K562 (cell line): ENCODE data around the gene ZNF462. TPM values are rescaled to one million over a fixed set of nuclear protein-coding genes. Genes with fewer than 3 reads are reported as not detected.

ENCODE experiments used
- ATAC-seq: fragments of 200-7000 bp; cut with Tn5 transposase; 3 replicates; pipeline ENCODE4 v1.9.1; 2020; ENCODE audit warnings: moderate library complexity
- BruUV-seq: library from RNA; stranded (reverse); fragments of 400-500 nt; replicated peaks from 2 replicates; lab custom pipeline; 2021; lab: Mats Ljungman, UMichigan
- CTCF ChIA-PET: fragments of 300-600 bp; formaldehyde crosslinking; extraction: SDS; loops from one replicate; lab custom pipeline; 2021; ENCODE audit warnings: low intra/inter-chr PET ratio; lab: Yijun Ruan, JAX
- POLR2A ChIA-PET: fragments of 300-600, 350-650 bp; sonication (Branson Sonifier 250); formaldehyde crosslinking; extraction: SDS; loops from one replicate; lab custom pipeline; 2021; ENCODE audit warnings: antibody characterized with exemption, inconsistent platforms; lab: Yijun Ruan, JAX
- DNase-seq, 4 experiments: peaks; one replicate each; pipeline versions ENCODE4 v3.0.0 to v3.0.0-alpha.2; 2011 to 2018; ENCODE audit warnings: low spot score in 3 of 4, mixed read lengths in 3 of 4; ENCODE audit errors: extremely low read depth in 1 of 4
- FAIRE-seq: peaks from 2 replicates; lab custom pipeline; 2011; peaks lifted over from hg19 to GRCh38; lab: Jason Lieb, UNC
- H2AFZ ChIP-seq: 2 replicates; pipeline ENCODE4 v1.6.0; 2011; ENCODE audit warnings: low read depth, low read length, control low read depth, inconsistent platforms
- H3K27ac ChIP-seq: fragments of 200-600 bp; 3 replicates; pipeline ENCODE4 v1.8.0; 2011; ENCODE audit warnings: low read depth, mild to moderate bottlenecking, control low read depth, inconsistent platforms, low read length, moderate library complexity, mixed read lengths; ENCODE audit errors: extremely low read depth
- H3K27me3 ChIP-seq, 2 experiments: fragments of 300-600 bp in 1 of 2; 2 replicates in 1 of 2; 3 replicates in 1 of 2; pipeline versions ENCODE4 v1.6.0 to v1.8.0; 2011; ENCODE audit warnings: inconsistent platforms in 2 of 2, low read length in 2 of 2, mild to moderate bottlenecking in 1 of 2, mixed read lengths in 1 of 2, moderate library complexity in 1 of 2; ENCODE audit not compliant: control insufficient read depth in 2 of 2, insufficient read depth in 2 of 2
- H3K36me3 ChIP-seq: fragments of 300-600 bp; 3 replicates; pipeline ENCODE4 v1.8.0; 2011; ENCODE audit warnings: mild to moderate bottlenecking, low read length, inconsistent platforms; ENCODE audit not compliant: control insufficient read depth, insufficient read depth
- H3K4me1 ChIP-seq, 2 experiments: fragments of 200-600 bp in 1 of 2; replicated peaks in 1 of 2; 2 replicates in 1 of 2; 3 replicates in 1 of 2; pipeline versions ENCODE4 v1.5.1 to v1.8.0; 2011; ENCODE audit warnings: inconsistent platforms in 2 of 2, low read length in 2 of 2, mild to moderate bottlenecking in 1 of 2, mixed read lengths in 1 of 2, moderate library complexity in 1 of 2; ENCODE audit not compliant: control insufficient read depth in 2 of 2, insufficient read depth in 2 of 2
- H3K4me2 ChIP-seq: 2 replicates; pipeline ENCODE4 v1.6.1; 2011; ENCODE audit warnings: low read length, control low read depth, inconsistent platforms, mixed read lengths; ENCODE audit not compliant: insufficient read depth
- H3K4me3 ChIP-seq: fragments of 200-600 bp; sonication (generic), shearing (Covaris generic); 2 replicates; pipeline ENCODE4 v1.5.1; 2016; ENCODE audit warnings: control low read depth, inconsistent platforms
- H3K79me2 ChIP-seq: fragments of 200-600 bp; 3 replicates; pipeline ENCODE4 v1.8.0; 2011; ENCODE audit warnings: low read length, inconsistent platforms; ENCODE audit not compliant: control insufficient read depth, insufficient read depth
- H3K9ac ChIP-seq, 2 experiments: 2 replicates each; pipeline versions ENCODE4 v1.6.0 to v1.6.1; 2011; ENCODE audit warnings: low read depth in 2 of 2, low read length in 2 of 2, control low read depth in 1 of 2, inconsistent platforms in 1 of 2, mild to moderate bottlenecking in 1 of 2, mixed read lengths in 1 of 2; ENCODE audit not compliant: insufficient read depth in 1 of 2
- H3K9me1 ChIP-seq: one replicate; pipeline ENCODE4 v1.6.0; 2011; ENCODE audit warnings: inconsistent platforms, mild to moderate bottlenecking, low read length, moderate library complexity; ENCODE audit not compliant: control insufficient read depth, insufficient read depth
- H3K9me3 ChIP-seq: replicated peaks from 2 replicates; pipeline ENCODE4 v1.5.1; 2011; ENCODE audit warnings: low read depth, low read length, inconsistent platforms; ENCODE audit not compliant: control insufficient read depth, insufficient read depth
- H4K20me1 ChIP-seq: replicated peaks from 2 replicates; pipeline ENCODE4 v1.6.1; 2011; ENCODE audit warnings: low read length, inconsistent platforms, mixed read lengths; ENCODE audit not compliant: control insufficient read depth, insufficient read depth
- ARID2 ChIP-seq: fragments of 450-650 bp; IDR thresholded peaks from 2 replicates; pipeline ENCODE4 v1.6.1; 2017; ENCODE audit warnings: antibody characterized with exemption, mild to moderate bottlenecking
- DPF2 ChIP-seq: fragments of 450-650 bp; IDR thresholded peaks from 2 replicates; pipeline ENCODE4 v1.6.1; 2016
- MAZ ChIP-seq, 2 experiments: fragments of 450-650 bp in 1 of 2; sonication (generic) in 1 of 2; formaldehyde crosslinking; IDR thresholded peaks in 1 of 2; conservative IDR thresholded peaks in 1 of 2; 2 replicates each; pipeline versions ENCODE4 v1.4.0 to v1.5.0; 2020; ENCODE audit warnings: mild to moderate bottlenecking in 1 of 2, missing genetic modification reagents in 1 of 2
- TCF7 ChIP-seq: sonication (generic); IDR thresholded peaks from 2 replicates; pipeline ENCODE4 v1.6.1; 2016; ENCODE audit warnings: antibody characterized with exemption, borderline replicate concordance
- ZKSCAN1 ChIP-seq: fragments of 150-350 bp; IDR thresholded peaks from 2 replicates; pipeline ENCODE4 v1.6.1; 2016; ENCODE audit warnings: low read depth, low read length
- WGBS: fragments of 100-300 bp; shearing (Covaris generic); methylation state at CpG from one replicate; pipeline ENCODE4 v1.1.6; 2016; ENCODE audit warnings: low coverage, mixed read lengths; ENCODE audit not compliant: insufficient coverage; ENCODE audit errors: missing lambda C conversion rate; 5-methylcytosine and 5-hydroxymethylcytosine counted together
- in situ Hi-C: fragments of 300-500 bp; cut with MboI; formaldehyde crosslinking; loops from 4 replicates; pipeline ENCODE4 v1.15.0; 2018; ENCODE audit warnings: inconsistent platforms, mixed read lengths
- intact Hi-C: fragments of 100-400 bp; cut with micrococcal nuclease; formaldehyde crosslinking; loops from 2 replicates; pipeline ENCODE4 v1.14.2; 2022
- polyA plus RNA-seq, 8 experiments: library from polyadenylated mRNA; depleted of rRNA in 4 of 8; stranded (reverse) in 5 of 8; unstranded in 3 of 8; fragments of >200 nt; fragmentation: Nextera tagmentation in 2 of 8; fragmentation: Illumina TruSeq in 1 of 8; extraction: Ambion mirVana in 2 of 8; extraction: Trizol in 1 of 8; gene quantifications; 2 replicates each; pipeline versions ENCODE4 v1.2.1 to v1.2.3, GENCODE V29; 2011 to 2014; ENCODE audit warnings: inconsistent platforms in 1 of 8, missing spikeins in 1 of 8
- total RNA-seq, 7 experiments: library from RNA; depleted of rRNA in 6 of 7; stranded (reverse); fragments of >200 nt in 6 of 7; fragmentation: Illumina TruSeq in 2 of 7; extraction: Trizol in 2 of 7; gene quantifications; 2 replicates each; pipeline versions ENCODE4 v1.2.1 to v1.2.3, GENCODE V29; 2011 to 2021; ENCODE audit warnings: low replicate concordance in 1 of 7
- TF ChIP-seq, protein P1 (sequence below): fragments of 200-600 bp; sonication (generic); IDR thresholded peaks from one replicate; pipeline ENCODE4 v1.6.1; 2012; ENCODE audit warnings: mild to moderate bottlenecking, low read depth, low read length, inconsistent platforms

The ZNF462 gene
- total and polyA plus RNA-seq, 9 of the 15 experiments (the other 6 are each of a cell fraction or from before 2014, with no cell fraction given) = 0.20 TPM; not detected in 8

DNA sequence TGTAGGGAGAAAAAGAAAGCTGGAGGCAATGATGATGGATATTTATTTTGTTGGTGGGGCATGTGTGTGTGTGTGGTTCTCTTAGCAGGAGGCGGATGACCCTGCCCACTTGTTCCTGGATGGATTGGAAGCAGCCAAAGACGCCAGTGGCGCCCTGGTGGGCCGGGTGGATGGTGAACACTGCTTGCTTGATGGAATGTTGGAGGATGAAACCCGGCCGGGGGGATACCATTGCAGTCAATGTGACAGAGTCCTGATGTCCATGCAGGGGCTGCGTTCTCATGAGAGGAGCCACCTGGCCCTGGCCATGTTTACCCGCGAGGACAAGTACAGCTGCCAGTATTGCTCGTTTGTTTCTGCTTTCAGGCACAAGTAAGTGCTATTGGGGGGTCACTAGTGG, 69.2 kb downstream of the ZNF462 start:
- no peaks in the 10 kb centered on the region; a peak in 1 of 5 replicates for H3K27me3 ChIP-seq
- no peak for TF ChIP-seq ARID2
- TF ChIP-seq, protein P1, sequence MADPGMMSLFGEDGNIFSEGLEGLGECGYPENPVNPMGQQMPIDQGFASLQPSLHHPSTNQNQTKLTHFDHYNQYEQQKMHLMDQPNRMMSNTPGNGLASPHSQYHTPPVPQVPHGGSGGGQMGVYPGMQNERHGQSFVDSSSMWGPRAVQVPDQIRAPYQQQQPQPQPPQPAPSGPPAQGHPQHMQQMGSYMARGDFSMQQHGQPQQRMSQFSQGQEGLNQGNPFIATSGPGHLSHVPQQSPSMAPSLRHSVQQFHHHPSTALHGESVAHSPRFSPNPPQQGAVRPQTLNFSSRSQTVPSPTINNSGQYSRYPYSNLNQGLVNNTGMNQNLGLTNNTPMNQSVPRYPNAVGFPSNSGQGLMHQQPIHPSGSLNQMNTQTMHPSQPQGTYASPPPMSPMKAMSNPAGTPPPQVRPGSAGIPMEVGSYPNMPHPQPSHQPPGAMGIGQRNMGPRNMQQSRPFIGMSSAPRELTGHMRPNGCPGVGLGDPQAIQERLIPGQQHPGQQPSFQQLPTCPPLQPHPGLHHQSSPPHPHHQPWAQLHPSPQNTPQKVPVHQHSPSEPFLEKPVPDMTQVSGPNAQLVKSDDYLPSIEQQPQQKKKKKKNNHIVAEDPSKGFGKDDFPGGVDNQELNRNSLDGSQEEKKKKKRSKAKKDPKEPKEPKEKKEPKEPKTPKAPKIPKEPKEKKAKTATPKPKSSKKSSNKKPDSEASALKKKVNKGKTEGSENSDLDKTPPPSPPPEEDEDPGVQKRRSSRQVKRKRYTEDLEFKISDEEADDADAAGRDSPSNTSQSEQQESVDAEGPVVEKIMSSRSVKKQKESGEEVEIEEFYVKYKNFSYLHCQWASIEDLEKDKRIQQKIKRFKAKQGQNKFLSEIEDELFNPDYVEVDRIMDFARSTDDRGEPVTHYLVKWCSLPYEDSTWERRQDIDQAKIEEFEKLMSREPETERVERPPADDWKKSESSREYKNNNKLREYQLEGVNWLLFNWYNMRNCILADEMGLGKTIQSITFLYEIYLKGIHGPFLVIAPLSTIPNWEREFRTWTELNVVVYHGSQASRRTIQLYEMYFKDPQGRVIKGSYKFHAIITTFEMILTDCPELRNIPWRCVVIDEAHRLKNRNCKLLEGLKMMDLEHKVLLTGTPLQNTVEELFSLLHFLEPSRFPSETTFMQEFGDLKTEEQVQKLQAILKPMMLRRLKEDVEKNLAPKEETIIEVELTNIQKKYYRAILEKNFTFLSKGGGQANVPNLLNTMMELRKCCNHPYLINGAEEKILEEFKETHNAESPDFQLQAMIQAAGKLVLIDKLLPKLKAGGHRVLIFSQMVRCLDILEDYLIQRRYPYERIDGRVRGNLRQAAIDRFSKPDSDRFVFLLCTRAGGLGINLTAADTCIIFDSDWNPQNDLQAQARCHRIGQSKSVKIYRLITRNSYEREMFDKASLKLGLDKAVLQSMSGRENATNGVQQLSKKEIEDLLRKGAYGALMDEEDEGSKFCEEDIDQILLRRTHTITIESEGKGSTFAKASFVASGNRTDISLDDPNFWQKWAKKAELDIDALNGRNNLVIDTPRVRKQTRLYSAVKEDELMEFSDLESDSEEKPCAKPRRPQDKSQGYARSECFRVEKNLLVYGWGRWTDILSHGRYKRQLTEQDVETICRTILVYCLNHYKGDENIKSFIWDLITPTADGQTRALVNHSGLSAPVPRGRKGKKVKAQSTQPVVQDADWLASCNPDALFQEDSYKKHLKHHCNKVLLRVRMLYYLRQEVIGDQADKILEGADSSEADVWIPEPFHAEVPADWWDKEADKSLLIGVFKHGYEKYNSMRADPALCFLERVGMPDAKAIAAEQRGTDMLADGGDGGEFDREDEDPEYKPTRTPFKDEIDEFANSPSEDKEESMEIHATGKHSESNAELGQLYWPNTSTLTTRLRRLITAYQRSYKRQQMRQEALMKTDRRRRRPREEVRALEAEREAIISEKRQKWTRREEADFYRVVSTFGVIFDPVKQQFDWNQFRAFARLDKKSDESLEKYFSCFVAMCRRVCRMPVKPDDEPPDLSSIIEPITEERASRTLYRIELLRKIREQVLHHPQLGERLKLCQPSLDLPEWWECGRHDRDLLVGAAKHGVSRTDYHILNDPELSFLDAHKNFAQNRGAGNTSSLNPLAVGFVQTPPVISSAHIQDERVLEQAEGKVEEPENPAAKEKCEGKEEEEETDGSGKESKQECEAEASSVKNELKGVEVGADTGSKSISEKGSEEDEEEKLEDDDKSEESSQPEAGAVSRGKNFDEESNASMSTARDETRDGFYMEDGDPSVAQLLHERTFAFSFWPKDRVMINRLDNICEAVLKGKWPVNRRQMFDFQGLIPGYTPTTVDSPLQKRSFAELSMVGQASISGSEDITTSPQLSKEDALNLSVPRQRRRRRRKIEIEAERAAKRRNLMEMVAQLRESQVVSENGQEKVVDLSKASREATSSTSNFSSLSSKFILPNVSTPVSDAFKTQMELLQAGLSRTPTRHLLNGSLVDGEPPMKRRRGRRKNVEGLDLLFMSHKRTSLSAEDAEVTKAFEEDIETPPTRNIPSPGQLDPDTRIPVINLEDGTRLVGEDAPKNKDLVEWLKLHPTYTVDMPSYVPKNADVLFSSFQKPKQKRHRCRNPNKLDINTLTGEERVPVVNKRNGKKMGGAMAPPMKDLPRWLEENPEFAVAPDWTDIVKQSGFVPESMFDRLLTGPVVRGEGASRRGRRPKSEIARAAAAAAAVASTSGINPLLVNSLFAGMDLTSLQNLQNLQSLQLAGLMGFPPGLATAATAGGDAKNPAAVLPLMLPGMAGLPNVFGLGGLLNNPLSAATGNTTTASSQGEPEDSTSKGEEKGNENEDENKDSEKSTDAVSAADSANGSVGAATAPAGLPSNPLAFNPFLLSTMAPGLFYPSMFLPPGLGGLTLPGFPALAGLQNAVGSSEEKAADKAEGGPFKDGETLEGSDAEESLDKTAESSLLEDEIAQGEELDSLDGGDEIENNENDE = no peak
- no peak for TF ChIP-seq TCF7
- TF ChIP-seq ZKSCAN1 = no peak
- no peak for TF ChIP-seq MAZ (CRISPR knock-in tag; conservative IDR thresholded peaks at IDR 0.05 in 1 of 2, IDR thresholded peaks at IDR 0.05 in 1 of 2)
- no peak for TF ChIP-seq DPF2
- no peak overlapping the region for H3K4me2 ChIP-seq
- H3K9ac ChIP-seq = no peak overlapping the region
- intact Hi-C loops = no loop called here
- in situ Hi-C loops = no loop called here
- no peak for DNase-seq
- H3K4me1 ChIP-seq = no peaks in the 10 kb centered on the region
- H3K9me3 ChIP-seq = no peaks in the 10 kb centered on the region
- WGBS = 5% methylated on average over 10 of the region's 10 CpGs
- BruUV-seq = no TSS peak
- no peaks in the 10 kb centered on the region for H3K36me3 ChIP-seq
- H3K79me2 ChIP-seq = no peaks in the 10 kb centered on the region
- H4K20me1 ChIP-seq = no peaks in the 10 kb centered on the region
- no peak for FAIRE-seq
- no peak overlapping the region for H3K4me3 ChIP-seq
- POLR2A ChIA-PET = no interaction called here
- ATAC-seq = no peak
- CTCF ChIA-PET = no interaction called here
- H2AFZ ChIP-seq = no peak overlapping the region
- no peak overlapping the region for H3K27ac ChIP-seq
- no peaks in the 10 kb centered on the region for H3K9me1 ChIP-seq
